ENCODE data around the gene PDE7B.
"Not testable (repeated sequence)": the region's sequence is repeated elsewhere in the genome, so short reads cannot be mapped to it uniquely, and the experiment has no call there.

The PDE7B gene

GRCh38 chr6:136093835-136094234 lies 242.3 kb downstream of the PDE7B start:
- TF ChIP-seq, protein P1, sequence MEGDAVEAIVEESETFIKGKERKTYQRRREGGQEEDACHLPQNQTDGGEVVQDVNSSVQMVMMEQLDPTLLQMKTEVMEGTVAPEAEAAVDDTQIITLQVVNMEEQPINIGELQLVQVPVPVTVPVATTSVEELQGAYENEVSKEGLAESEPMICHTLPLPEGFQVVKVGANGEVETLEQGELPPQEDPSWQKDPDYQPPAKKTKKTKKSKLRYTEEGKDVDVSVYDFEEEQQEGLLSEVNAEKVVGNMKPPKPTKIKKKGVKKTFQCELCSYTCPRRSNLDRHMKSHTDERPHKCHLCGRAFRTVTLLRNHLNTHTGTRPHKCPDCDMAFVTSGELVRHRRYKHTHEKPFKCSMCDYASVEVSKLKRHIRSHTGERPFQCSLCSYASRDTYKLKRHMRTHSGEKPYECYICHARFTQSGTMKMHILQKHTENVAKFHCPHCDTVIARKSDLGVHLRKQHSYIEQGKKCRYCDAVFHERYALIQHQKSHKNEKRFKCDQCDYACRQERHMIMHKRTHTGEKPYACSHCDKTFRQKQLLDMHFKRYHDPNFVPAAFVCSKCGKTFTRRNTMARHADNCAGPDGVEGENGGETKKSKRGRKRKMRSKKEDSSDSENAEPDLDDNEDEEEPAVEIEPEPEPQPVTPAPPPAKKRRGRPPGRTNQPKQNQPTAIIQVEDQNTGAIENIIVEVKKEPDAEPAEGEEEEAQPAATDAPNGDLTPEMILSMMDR (IDR thresholded peaks at IDR 0.05): no peak
- no peak for TF ChIP-seq ZFX (IDR thresholded peaks at IDR 0.05; ENCODE audit: borderline replicate concordance)
- H3K27ac ChIP-seq: no peak overlapping the region

DNA sequence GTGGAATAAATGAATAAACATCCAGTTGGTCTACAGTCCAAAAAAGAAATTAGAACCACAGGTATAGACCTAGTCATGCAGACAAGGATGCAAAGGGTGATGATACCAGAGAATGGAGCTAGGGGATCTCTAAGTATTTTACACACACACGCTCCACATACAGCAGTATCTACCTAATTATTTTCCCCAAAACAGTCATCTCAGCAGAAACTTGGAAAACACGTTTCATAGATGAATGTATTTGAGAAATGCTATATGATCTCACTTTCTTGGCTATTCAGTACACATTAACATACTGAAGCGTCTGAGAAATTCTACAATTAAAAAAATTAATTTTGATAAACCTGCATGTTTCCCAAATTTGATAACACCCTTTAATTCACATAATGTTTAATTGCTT lies 243.3 kb downstream of the PDE7B start:
- TF ChIP-seq, protein P1 (IDR thresholded peaks at IDR 0.05): no peak
- no peak for TF ChIP-seq ZFX (IDR thresholded peaks at IDR 0.05; ENCODE audit: borderline replicate concordance)
- H3K27ac ChIP-seq: no peak overlapping the region

- TF ChIP-seq, protein P1 (IDR thresholded peaks at IDR 0.05): no peak
- TF ChIP-seq ZFX (IDR thresholded peaks at IDR 0.05; ENCODE audit: borderline replicate concordance): no peak
- H3K27ac ChIP-seq: no peak overlapping the region
Measured at GRCh38 chr6:136095986-136096385, 244.5 kb downstream of the PDE7B start.

GRCh38 chr6:136102991-136103688 lies 251.6 kb downstream of the PDE7B start:
- H3K27ac ChIP-seq: no peak overlapping the region
- TF ChIP-seq, protein P1 (IDR thresholded peaks at IDR 0.05): no peak
- no peak for TF ChIP-seq ZFX (IDR thresholded peaks at IDR 0.05; ENCODE audit: borderline replicate concordance)

DNA sequence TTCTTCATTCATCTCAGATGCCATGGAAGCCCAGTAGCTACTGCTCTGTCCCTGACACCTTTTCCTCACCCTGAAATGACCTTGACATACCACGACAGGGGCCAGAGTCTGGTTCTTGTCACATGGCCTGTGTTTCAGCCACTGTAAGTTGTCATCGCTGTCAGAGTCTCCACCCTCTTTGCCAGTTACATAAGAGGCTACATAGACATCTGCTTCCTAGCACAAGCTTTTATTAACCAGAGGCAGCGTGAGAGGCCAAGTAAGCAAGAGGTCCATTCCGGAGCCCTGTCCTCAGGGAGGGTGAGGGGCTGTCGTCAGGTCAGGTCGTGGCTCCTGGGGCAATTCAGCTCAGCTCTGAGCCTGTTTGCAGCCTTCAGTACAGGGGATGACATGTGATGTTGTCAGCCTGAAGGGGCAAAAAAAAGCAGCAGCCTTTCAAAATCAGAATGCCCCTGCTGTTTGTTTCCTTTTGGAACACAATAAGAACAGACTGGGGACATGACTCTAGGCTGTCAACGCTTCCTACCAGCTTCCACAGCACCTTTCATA lies 252.3 kb downstream of the PDE7B start:
- TF ChIP-seq ZFX (IDR thresholded peaks at IDR 0.05; ENCODE audit: borderline replicate concordance): no peak
- TF ChIP-seq, protein P1 (IDR thresholded peaks at IDR 0.05): no peak
- H3K27ac ChIP-seq: no peak overlapping the region

DNA sequence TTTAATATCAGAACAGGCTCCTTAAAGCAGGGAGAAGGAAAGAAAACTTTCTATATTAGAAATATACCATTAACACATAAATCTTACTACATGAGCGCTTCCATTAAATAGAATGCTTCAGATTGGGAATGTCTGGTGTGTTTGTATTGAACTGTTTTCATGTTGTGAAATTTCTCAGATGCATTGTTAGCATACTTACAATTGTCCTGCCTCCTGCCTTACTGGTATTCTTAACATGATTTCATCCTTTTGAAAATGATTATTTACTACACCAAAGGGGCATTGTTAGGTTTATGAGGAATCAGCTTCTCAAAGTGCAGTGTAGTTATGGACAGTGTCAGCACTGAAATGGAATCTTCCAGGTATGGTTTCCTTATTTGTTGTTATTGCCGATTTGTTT lies 253.1 kb downstream of the PDE7B start:
- H3K27ac ChIP-seq: no peak overlapping the region
- TF ChIP-seq, protein P1 (IDR thresholded peaks at IDR 0.05): no peak
- no peak for TF ChIP-seq ZFX (IDR thresholded peaks at IDR 0.05; ENCODE audit: borderline replicate concordance)

GRCh38 chr6:136105797-136106196 lies 254.3 kb downstream of the PDE7B start:
- not testable (repeated sequence) for H3K27ac ChIP-seq

Measured in 22Rv1 (cell line).